ENCODE data around the gene SLC10A3. TPM values are rescaled to one million over a fixed set of nuclear protein-coding genes. Genes with fewer than 3 reads are reported as not detected.
A peak's percentile ranks its signal among the peaks of the same experiment; 100 is the strongest.
"Not testable (repeated sequence)": the region's sequence is repeated elsewhere in the genome, so short reads cannot be mapped to it uniquely, and the experiment has no call there.

SLC10A3 gene
- total and polyA plus RNA-seq, 5 donors from 2014 or later: 18.4 to 40.2 (median 35.8) TPM

GRCh38 chrX:154506483-154507332 is 16.3 kb upstream of the SLC10A3 start:
- no peak overlapping the region for H3K4me3 ChIP-seq (ENCODE audit: low read depth, low read length)
- Mint-ChIP-seq H3K27me3 (no peaks in the 10 kb centered on the region), H3K36me3 (peaks cover 8% of the 10 kb centered on the region), H3K4me1 (peaks cover 0 to 11% (median 6%) of the 10 kb centered on the region in 4 donors), H3K4me3 (no peak overlapping the region), H3K9me3 (peaks cover 0 to 4% (median 0%) of the 10 kb centered on the region in 7 donors), H3K27ac (peak overlapping the region in 1 of 3 donors; percentile 94)
- peaks cover 5% of the 10 kb centered on the region for H3K4me1 ChIP-seq (ENCODE audit: control insufficient read depth, insufficient read depth, low read length, poor library complexity, severe bottlenecking)
- no peaks in the 10 kb centered on the region for H3K36me3 ChIP-seq (ENCODE audit: control insufficient read depth, insufficient read depth, low read length)
- DNase-seq (no peak), ATAC-seq (ENCODE audit: low read depth in 2 of 2) (no peak)
- H3K9me3 ChIP-seq (ENCODE audit: control insufficient read depth in 2 of 2, low read length in 2 of 2): no peaks in the 10 kb centered on the region
- H3K27me3 ChIP-seq (ENCODE audit: control insufficient read depth, insufficient read depth, low read length): no peaks in the 10 kb centered on the region
- H3K27ac ChIP-seq (ENCODE audit: insufficient read depth, low read length, poor library complexity, severe bottlenecking): no peak overlapping the region

GRCh38 chrX:154505734-154506133 is 15.3 kb upstream of the SLC10A3 start:
- Mint-ChIP-seq H3K27ac (peak overlapping the region in 1 of 3 donors; percentile 20), H3K36me3 (peaks cover 8% of the 10 kb centered on the region)
- no peaks in the 10 kb centered on the region for H3K36me3 ChIP-seq (ENCODE audit: control insufficient read depth, insufficient read depth, low read length)

DNA sequence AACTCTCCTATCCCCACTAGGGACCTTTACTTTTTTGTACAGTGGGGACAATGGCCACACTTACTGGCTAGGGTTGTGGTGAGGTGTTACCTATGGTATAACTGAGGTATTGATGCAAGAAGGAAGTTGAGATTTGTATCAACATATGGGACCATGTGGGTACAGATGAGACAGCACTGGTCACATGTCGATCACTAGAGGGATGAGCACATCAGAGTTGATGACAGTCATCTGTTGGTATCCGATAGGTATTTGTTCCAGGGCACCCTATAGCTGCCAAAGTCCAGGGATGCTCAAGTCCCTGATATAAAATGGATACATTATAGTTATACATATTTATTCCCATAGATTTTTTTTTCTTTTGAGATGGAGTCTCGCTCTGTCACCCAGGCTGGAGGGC is 12.6 kb upstream of the SLC10A3 start:
- no peak overlapping the region for H3K27ac ChIP-seq (ENCODE audit: insufficient read depth, low read length, poor library complexity, severe bottlenecking)
- no peaks in the 10 kb centered on the region for H3K9me3 ChIP-seq (ENCODE audit: control insufficient read depth in 2 of 2, low read length in 2 of 2)
- H3K27me3 Mint-ChIP-seq: no peaks in the 10 kb centered on the region
- no peaks in the 10 kb centered on the region for H3K36me3 ChIP-seq (ENCODE audit: control insufficient read depth, insufficient read depth, low read length)
- no peaks in the 10 kb centered on the region for H3K27me3 ChIP-seq (ENCODE audit: control insufficient read depth, insufficient read depth, low read length)
- H3K27ac Mint-ChIP-seq: no peak overlapping the region
- ATAC-seq (ENCODE audit: low read depth in 2 of 2) (no peak), DNase-seq (no peak)
- no peak overlapping the region for H3K4me3 Mint-ChIP-seq
- no peak overlapping the region for H3K4me3 ChIP-seq (ENCODE audit: low read depth, low read length)
- H3K36me3 Mint-ChIP-seq: no peaks in the 10 kb centered on the region
- no peaks in the 10 kb centered on the region for H3K9me3 Mint-ChIP-seq
- H3K4me1 ChIP-seq (ENCODE audit: control insufficient read depth, insufficient read depth, low read length, poor library complexity, severe bottlenecking): no peaks in the 10 kb centered on the region
- H3K4me1 Mint-ChIP-seq: no peaks in the 10 kb centered on the region

More at GRCh38 chrX:154505734-154506133, 15.3 kb upstream of the SLC10A3 start:
- H3K4me3 Mint-ChIP-seq: no peak overlapping the region
- H3K4me1 Mint-ChIP-seq: peaks cover 0 to 2% (median under 1%) of the 10 kb centered on the region in 4 donors
- Histone ChIP-seq H3K9me3 (ENCODE audit: control insufficient read depth in 2 of 2, low read length in 2 of 2) (no peaks in the 10 kb centered on the region), H3K27me3 (ENCODE audit: control insufficient read depth, insufficient read depth, low read length) (no peaks in the 10 kb centered on the region), H3K4me1 (ENCODE audit: control insufficient read depth, insufficient read depth, low read length, poor library complexity, severe bottlenecking) (no peaks in the 10 kb centered on the region), H3K4me3 (ENCODE audit: low read depth, low read length) (no peak overlapping the region), H3K27ac (ENCODE audit: insufficient read depth, low read length, poor library complexity, severe bottlenecking) (no peak overlapping the region)
- DNase-seq (no peak), ATAC-seq (ENCODE audit: low read depth in 2 of 2) (no peak)
- peaks cover 0 to 4% (median 0%) of the 10 kb centered on the region in 7 donors for H3K9me3 Mint-ChIP-seq
- H3K27me3 Mint-ChIP-seq: no peaks in the 10 kb centered on the region

DNA sequence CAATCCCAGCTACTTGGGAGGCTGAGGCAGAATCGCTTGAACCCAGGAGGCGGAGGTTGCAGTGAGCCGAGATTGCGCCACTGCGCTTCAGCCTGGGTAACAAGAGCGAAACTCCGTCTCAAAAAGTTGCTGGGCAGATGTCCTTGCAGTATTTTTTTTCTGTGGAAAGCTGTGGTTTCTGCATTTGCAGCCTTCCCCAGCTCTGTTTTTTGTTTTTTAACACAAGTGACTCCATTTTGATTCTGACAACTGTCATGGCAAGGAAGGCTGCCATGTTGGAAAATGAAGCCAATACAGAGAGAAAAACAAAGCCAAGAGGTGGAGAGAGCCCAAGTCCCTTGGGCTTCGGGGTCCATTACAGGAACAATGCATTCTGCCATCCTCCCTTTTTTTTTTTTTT is 11.7 kb upstream of the SLC10A3 start:
- no peaks in the 10 kb centered on the region for H3K9me3 Mint-ChIP-seq
- H3K27me3 Mint-ChIP-seq: no peaks in the 10 kb centered on the region
- no peak overlapping the region for H3K4me3 ChIP-seq (ENCODE audit: low read depth, low read length)
- no peaks in the 10 kb centered on the region for H3K36me3 ChIP-seq (ENCODE audit: control insufficient read depth, insufficient read depth, low read length)
- no peaks in the 10 kb centered on the region for H3K27me3 ChIP-seq (ENCODE audit: control insufficient read depth, insufficient read depth, low read length)
- H3K4me1 Mint-ChIP-seq: no peaks in the 10 kb centered on the region
- H3K9me3 ChIP-seq (ENCODE audit: control insufficient read depth in 2 of 2, low read length in 2 of 2): no peaks in the 10 kb centered on the region
- H3K4me1 ChIP-seq (ENCODE audit: control insufficient read depth, insufficient read depth, low read length, poor library complexity, severe bottlenecking): no peaks in the 10 kb centered on the region
- ATAC-seq (ENCODE audit: low read depth in 2 of 2) (no peak), DNase-seq (no peak)
- no peaks in the 10 kb centered on the region for H3K36me3 Mint-ChIP-seq
- H3K27ac ChIP-seq (ENCODE audit: insufficient read depth, low read length, poor library complexity, severe bottlenecking): no peak overlapping the region
- no peak overlapping the region for H3K27ac Mint-ChIP-seq
- no peak overlapping the region for H3K4me3 Mint-ChIP-seq

GRCh38 chrX:154501423-154501822 is 11.0 kb upstream of the SLC10A3 start:
- peak overlapping the region in 1 of 4 donors; percentile 21 for H3K4me3 Mint-ChIP-seq
- not testable (repeated sequence) for H3K27me3 ChIP-seq (ENCODE audit: control insufficient read depth, insufficient read depth, low read length); H3K27ac Mint-ChIP-seq; DNase-seq; H3K9me3 ChIP-seq (ENCODE audit: control insufficient read depth in 2 of 2, low read length in 2 of 2); H3K27me3 Mint-ChIP-seq; ATAC-seq (ENCODE audit: low read depth in 2 of 2); H3K9me3 Mint-ChIP-seq; H3K4me1 Mint-ChIP-seq; H3K36me3 ChIP-seq (ENCODE audit: control insufficient read depth, insufficient read depth, low read length); H3K4me3 ChIP-seq (ENCODE audit: low read depth, low read length); H3K36me3 Mint-ChIP-seq; H3K27ac ChIP-seq (ENCODE audit: insufficient read depth, low read length, poor library complexity, severe bottlenecking); H3K4me1 ChIP-seq (ENCODE audit: control insufficient read depth, insufficient read depth, low read length, poor library complexity, severe bottlenecking)

DNA sequence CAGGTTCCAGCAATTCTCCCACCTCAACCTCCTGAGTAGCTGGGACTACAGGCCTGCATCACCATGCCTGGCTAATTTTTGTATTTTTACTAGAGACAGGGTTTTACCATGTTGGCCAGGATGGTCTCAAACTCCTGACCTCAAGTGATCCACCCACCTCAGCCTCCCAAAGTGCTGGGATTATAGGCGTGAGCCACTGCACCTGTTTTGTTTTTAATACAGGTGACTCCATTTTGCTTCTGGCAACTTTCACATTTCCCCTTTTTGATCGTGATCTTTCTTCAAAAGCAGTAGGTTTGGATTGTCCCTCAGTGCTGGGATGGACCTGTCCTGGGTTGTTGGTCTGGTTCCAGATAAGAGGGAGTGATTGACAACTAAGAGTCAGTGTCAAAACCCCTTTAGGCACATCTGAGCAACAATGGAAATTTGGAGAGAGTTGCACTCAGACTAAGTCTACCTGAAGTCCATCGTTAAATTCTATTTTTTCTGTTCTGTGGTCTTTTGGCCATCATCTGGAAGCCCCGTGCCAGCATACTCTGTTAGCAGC is 6.2 kb upstream of the SLC10A3 start:
- not testable (repeated sequence) for H3K27ac Mint-ChIP-seq; ATAC-seq (ENCODE audit: low read depth in 2 of 2); H3K4me3 Mint-ChIP-seq; H3K27me3 ChIP-seq (ENCODE audit: control insufficient read depth, insufficient read depth, low read length); H3K4me1 ChIP-seq (ENCODE audit: control insufficient read depth, insufficient read depth, low read length, poor library complexity, severe bottlenecking); H3K36me3 Mint-ChIP-seq; H3K9me3 ChIP-seq (ENCODE audit: control insufficient read depth in 2 of 2, low read length in 2 of 2); H3K4me1 Mint-ChIP-seq; DNase-seq; H3K27ac ChIP-seq (ENCODE audit: insufficient read depth, low read length, poor library complexity, severe bottlenecking); H3K4me3 ChIP-seq (ENCODE audit: low read depth, low read length); H3K9me3 Mint-ChIP-seq; H3K27me3 Mint-ChIP-seq; H3K36me3 ChIP-seq (ENCODE audit: control insufficient read depth, insufficient read depth, low read length)

GRCh38 chrX:154495472-154495922 is 5.1 kb upstream of the SLC10A3 start:
- H3K4me1 Mint-ChIP-seq: peaks cover 0 to 12% (median 0%) of the 10 kb centered on the region in 4 donors
- Histone ChIP-seq H3K27me3 (ENCODE audit: control insufficient read depth, insufficient read depth, low read length) (no peaks in the 10 kb centered on the region), H3K27ac (ENCODE audit: insufficient read depth, low read length, poor library complexity, severe bottlenecking) (no peak overlapping the region), H3K36me3 (ENCODE audit: control insufficient read depth, insufficient read depth, low read length) (no peaks in the 10 kb centered on the region), H3K4me1 (ENCODE audit: control insufficient read depth, insufficient read depth, low read length, poor library complexity, severe bottlenecking) (peaks cover 4% of the 10 kb centered on the region), H3K9me3 (ENCODE audit: control insufficient read depth in 2 of 2, low read length in 2 of 2) (no peaks in the 10 kb centered on the region), H3K4me3 (ENCODE audit: low read depth, low read length) (no peak overlapping the region)
- no peak for DNase-seq
- H3K27ac Mint-ChIP-seq: no peak overlapping the region
- H3K36me3 Mint-ChIP-seq: no peaks in the 10 kb centered on the region
- H3K9me3 Mint-ChIP-seq: no peaks in the 10 kb centered on the region
- H3K4me3 Mint-ChIP-seq: peak overlapping the region in 1 of 4 donors; percentile 43
- ATAC-seq (ENCODE audit: low read depth in 2 of 2): no peak
- no peaks in the 10 kb centered on the region for H3K27me3 Mint-ChIP-seq

All from CD4-positive, CD25-positive, alpha-beta regulatory T cell (primary cell).